ENCODE results near the gene EVX2.

DNA sequence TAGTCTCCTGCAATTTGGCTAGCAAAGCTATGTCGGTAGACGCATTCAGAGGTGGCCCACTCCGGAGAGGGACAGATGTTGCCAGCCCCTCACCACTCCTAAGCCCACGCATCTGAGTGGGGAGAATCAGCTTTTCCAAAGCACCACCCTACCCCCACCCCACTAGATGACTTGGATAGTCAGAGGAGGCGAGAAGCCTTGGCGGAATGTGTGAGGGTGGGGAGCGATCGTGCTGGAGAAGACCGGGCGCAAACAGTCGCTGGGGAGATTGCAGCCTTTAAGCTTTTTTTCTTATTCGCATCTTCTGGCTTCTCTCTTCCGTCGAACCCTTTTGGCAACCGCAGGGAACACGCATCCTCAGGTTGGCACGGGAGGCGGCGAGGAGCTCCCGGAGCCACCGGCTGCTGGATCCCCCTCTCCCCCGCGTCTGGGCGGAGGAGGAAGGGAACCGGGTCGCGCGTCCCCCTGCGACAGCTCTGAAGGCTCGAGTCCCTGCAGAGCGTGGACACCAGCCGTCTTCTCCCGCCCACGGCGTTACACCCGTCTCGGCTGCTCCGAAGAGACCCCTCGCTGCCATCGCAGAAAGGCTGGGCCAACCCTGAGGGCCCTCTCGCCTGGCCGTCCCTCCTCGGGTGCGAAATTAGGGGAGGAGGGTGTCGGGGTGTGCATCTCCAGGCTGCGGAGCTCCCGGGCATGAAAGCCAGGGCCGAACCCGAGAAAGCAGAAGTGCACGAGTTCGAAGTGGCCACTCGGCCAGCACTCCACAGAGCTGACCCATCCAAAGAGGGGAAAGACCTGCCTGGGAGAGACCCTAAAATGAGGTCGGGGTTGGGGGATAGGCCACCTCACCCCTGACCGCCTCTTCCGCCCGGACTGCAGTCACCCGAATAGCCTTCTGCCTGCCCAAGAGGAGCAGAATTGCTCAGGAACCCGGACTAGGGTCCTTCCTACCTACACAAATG, 12.2 kb downstream of the EVX2 start:
- TF ChIP-seq, protein P1, sequence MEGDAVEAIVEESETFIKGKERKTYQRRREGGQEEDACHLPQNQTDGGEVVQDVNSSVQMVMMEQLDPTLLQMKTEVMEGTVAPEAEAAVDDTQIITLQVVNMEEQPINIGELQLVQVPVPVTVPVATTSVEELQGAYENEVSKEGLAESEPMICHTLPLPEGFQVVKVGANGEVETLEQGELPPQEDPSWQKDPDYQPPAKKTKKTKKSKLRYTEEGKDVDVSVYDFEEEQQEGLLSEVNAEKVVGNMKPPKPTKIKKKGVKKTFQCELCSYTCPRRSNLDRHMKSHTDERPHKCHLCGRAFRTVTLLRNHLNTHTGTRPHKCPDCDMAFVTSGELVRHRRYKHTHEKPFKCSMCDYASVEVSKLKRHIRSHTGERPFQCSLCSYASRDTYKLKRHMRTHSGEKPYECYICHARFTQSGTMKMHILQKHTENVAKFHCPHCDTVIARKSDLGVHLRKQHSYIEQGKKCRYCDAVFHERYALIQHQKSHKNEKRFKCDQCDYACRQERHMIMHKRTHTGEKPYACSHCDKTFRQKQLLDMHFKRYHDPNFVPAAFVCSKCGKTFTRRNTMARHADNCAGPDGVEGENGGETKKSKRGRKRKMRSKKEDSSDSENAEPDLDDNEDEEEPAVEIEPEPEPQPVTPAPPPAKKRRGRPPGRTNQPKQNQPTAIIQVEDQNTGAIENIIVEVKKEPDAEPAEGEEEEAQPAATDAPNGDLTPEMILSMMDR (IDR thresholded peaks at IDR 0.05): no peak
- no peak for TF ChIP-seq POLR2A (IDR thresholded peaks at IDR 0.05)

Data from thyroid gland (tissue), 4 donors.